HepG2 (cell line): ENCODE results near the gene HMGB4. TPM values are rescaled to one million over a fixed set of nuclear protein-coding genes. Genes with fewer than 3 reads are reported as not detected.

Experiments used
- ATAC-seq: fragments of 200-7000 bp; cut with Tn5 transposase; 3 replicates; pipeline ENCODE4 v1.9.1; 2020; ENCODE audit warnings: mild to moderate bottlenecking, moderate library complexity
- BruUV-seq: library from RNA; stranded (reverse); fragments of 400-500 nt; replicated peaks from 2 replicates; lab custom pipeline; 2021; lab: Mats Ljungman, UMichigan
- CTCF ChIA-PET: fragments of 300-600 bp; formaldehyde crosslinking; extraction: SDS; loops from one replicate; lab custom pipeline; 2021; ENCODE audit warnings: low total read pairs, inconsistent platforms, low intra/inter-chr PET ratio; lab: Yijun Ruan, JAX
- POLR2A ChIA-PET: fragments of 350-600 bp; sonication (Branson Sonifier 250); formaldehyde crosslinking; loops from one replicate; lab custom pipeline; 2020; ENCODE audit warnings: antibody characterized with exemption, inconsistent platforms; lab: Yijun Ruan, JAX
- DNase-seq: peaks from one replicate; pipeline ENCODE4 v3.0.0-alpha.2; 2015; ENCODE audit warnings: low spot score
- FAIRE-seq: peaks from 3 replicates; lab custom pipeline; 2011; peaks lifted over from hg19 to GRCh38; lab: Jason Lieb, UNC
- H2AFZ ChIP-seq: one replicate; pipeline ENCODE4 v1.6.1; 2011; ENCODE audit warnings: low read length, inconsistent platforms
- H3K27ac ChIP-seq: fragments of 300-600 bp; 3 replicates; pipeline ENCODE4 v1.8.0; 2011; ENCODE audit warnings: mixed run types, mild to moderate bottlenecking, mixed read lengths, low read length, inconsistent platforms; ENCODE audit not compliant: insufficient read depth; ENCODE audit errors: extremely low read length
- H3K27me3 ChIP-seq, 2 experiments: fragments of 200-600 bp in 1 of 2; 2 replicates in 1 of 2; 3 replicates in 1 of 2; pipeline versions ENCODE4 v1.6.0 to v1.8.0; 2011; ENCODE audit warnings: low read length in 2 of 2, mild to moderate bottlenecking in 2 of 2, moderate library complexity in 2 of 2, inconsistent platforms in 1 of 2; ENCODE audit not compliant: insufficient read depth in 2 of 2, control insufficient read depth in 1 of 2
- H3K36me3 ChIP-seq, 2 experiments: fragments of 200-600 bp in 1 of 2; replicated peaks in 1 of 2; 2 replicates in 1 of 2; 3 replicates in 1 of 2; pipeline versions ENCODE4 v1.5.1 to v1.8.0; 2011; ENCODE audit warnings: low read length in 2 of 2, inconsistent platforms in 1 of 2; ENCODE audit not compliant: insufficient read depth in 2 of 2, control insufficient read depth in 1 of 2
- H3K4me1 ChIP-seq: 2 replicates; pipeline ENCODE4 v1.5.1; 2012; ENCODE audit warnings: low read length, inconsistent platforms; ENCODE audit not compliant: insufficient read depth
- H3K4me2 ChIP-seq: 2 replicates; pipeline ENCODE4 v1.6.0; 2011; ENCODE audit warnings: low read depth, low read length, inconsistent platforms
- H3K4me3 ChIP-seq, 3 experiments: fragments of 200-600 bp in 1 of 3; sonication (generic), shearing (Covaris generic) in 1 of 3; replicated peaks in 1 of 3; 2 replicates each; pipeline ENCODE4 v1.5.1; 2011 to 2016; ENCODE audit warnings: low read length in 3 of 3, inconsistent platforms in 2 of 3, low read depth in 2 of 3, mild to moderate bottlenecking in 2 of 3, control low read depth in 1 of 3, mixed read lengths in 1 of 3; ENCODE audit not compliant: insufficient read depth in 1 of 3
- H3K79me2 ChIP-seq: one replicate; pipeline ENCODE4 v1.6.1; 2011; ENCODE audit warnings: low read length, inconsistent platforms; ENCODE audit not compliant: insufficient read depth
- H3K9ac ChIP-seq: 2 replicates; pipeline ENCODE4 v1.6.0; 2011; ENCODE audit warnings: mild to moderate bottlenecking, low read depth, low read length, inconsistent platforms; ENCODE audit not compliant: insufficient read depth
- H3K9me3 ChIP-seq: 2 replicates; pipeline ENCODE4 v1.5.1; 2012; ENCODE audit warnings: mild to moderate bottlenecking, low read length
- H4K20me1 ChIP-seq: 2 replicates; pipeline ENCODE4 v1.6.0; 2011; ENCODE audit warnings: inconsistent platforms, mild to moderate bottlenecking, low read length, moderate library complexity; ENCODE audit not compliant: insufficient read depth
- CBX5 ChIP-seq: sonication (generic); formaldehyde crosslinking; IDR thresholded peaks from 2 replicates; pipeline ENCODE4 v1.4.0; 2020; ENCODE audit warnings: missing genetic modification reagents, borderline replicate concordance
- IRF9 ChIP-seq: sonication (generic); formaldehyde crosslinking; IDR thresholded peaks from 2 replicates; pipeline ENCODE4 v1.8.0; 2022; ENCODE audit warnings: missing genetic modification reagents, mild to moderate bottlenecking, borderline replicate concordance
- JUNB ChIP-seq: sonication (generic); formaldehyde crosslinking; IDR thresholded peaks from 2 replicates; pipeline ENCODE4 v1.8.0; 2022; ENCODE audit warnings: missing genetic modification reagents, mild to moderate bottlenecking, borderline replicate concordance
- ZNF776 ChIP-seq: sonication (generic); formaldehyde crosslinking; IDR thresholded peaks from 2 replicates; pipeline ENCODE4 v1.4.0; 2020; ENCODE audit warnings: mild to moderate bottlenecking, missing genetic modification reagents
- WGBS: methylation state at CpG from one replicate; pipeline ENCODE4 v1.1.6; 2017; ENCODE audit warnings: low lambda C conversion rate; 5-methylcytosine and 5-hydroxymethylcytosine counted together
- in situ Hi-C: cut with HindIII; loops from 2 replicates; pipeline ENCODE4 v1.10.0; 2017; ENCODE audit warnings: low pct_unique_long_range_greater_than_20kb; ENCODE audit not compliant: extremely low pct_ligation_motif_present
- intact Hi-C: fragments of 100-400 bp; cut with micrococcal nuclease; formaldehyde crosslinking; loops from one replicate; pipeline ENCODE4 v1.10.0; 2022; ENCODE audit not compliant: unreplicated experiment
- polyA plus RNA-seq, 8 experiments: library from polyadenylated mRNA; depleted of rRNA in 3 of 8; stranded (reverse) in 7 of 8; unstranded in 1 of 8; fragments of >200 nt; fragmentation: Illumina TruSeq in 4 of 8; extraction: Trizol in 4 of 8; gene quantifications; 2 replicates each; pipeline versions ENCODE4 v1.2.1 to v1.2.3, GENCODE V29; 2011 to 2016; ENCODE audit warnings: low read depth in 4 of 8, missing spikeins in 1 of 8, mixed read lengths in 1 of 8; ENCODE audit not compliant: insufficient read depth in 1 of 8
- total RNA-seq, 5 experiments: library from RNA; depleted of rRNA; stranded (reverse); fragments of >200 nt; fragmentation: Illumina TruSeq; extraction: Trizol; gene quantifications; 2 replicates each; pipeline ENCODE4 v1.2.3, GENCODE V29; 2016; ENCODE audit warnings: low read depth in 1 of 5
- TF ChIP-seq, protein P1 (sequence below): sonication (generic); formaldehyde crosslinking; conservative IDR thresholded peaks from 2 replicates; pipeline ENCODE4 v1.8.0; 2022; ENCODE audit warnings: low read depth, missing genetic modification reagents
- TF ChIP-seq, protein P2 (sequence below): sonication (generic); formaldehyde crosslinking; IDR thresholded peaks from 2 replicates; pipeline ENCODE4 v1.4.0; 2020; ENCODE audit warnings: missing genetic modification reagents, low read depth, mild to moderate bottlenecking, borderline replicate concordance

HMGB4 gene
- total and polyA plus RNA-seq, 2 of the 13 experiments (the other 11 are each of a cell fraction or from before 2014, with no cell fraction given) = not detected

- BruUV-seq = no TSS peak
- intact Hi-C loops = no loop called here
Observed at GRCh38 chr1:33824321-33824720, 39.6 kb upstream of the HMGB4 start.

GRCh38 chr1:33824971-33825370, 38.9 kb upstream of the HMGB4 start:
- POLR2A ChIA-PET = no interaction called here
- 0% methylated on average over 1 of the region's 1 CpG for WGBS
- in situ Hi-C loops (no loop called here), intact Hi-C loops (no loop called here)
- CTCF ChIA-PET = no interaction called here
- Histone ChIP-seq H3K9ac (no peak overlapping the region), H3K4me3 (no peak overlapping the region), H4K20me1 (no peaks in the 10 kb centered on the region), H3K4me2 (no peak overlapping the region), H3K27me3 (peaks cover 0 to 3% of the 10 kb centered on the region in 2 experiments; a peak in 1 of 5 replicates), H3K36me3 (no peaks in the 10 kb centered on the region), H3K4me1 (no peaks in the 10 kb centered on the region), H3K27ac (no peak overlapping the region), H3K79me2 (no peaks in the 10 kb centered on the region), H2AFZ (no peak overlapping the region), H3K9me3 (no peaks in the 10 kb centered on the region)
- DNase-seq = no peak
- FAIRE-seq = no peak
- no TSS peak for BruUV-seq
- no peak for ATAC-seq
- TF ChIP-seq, protein P1, sequence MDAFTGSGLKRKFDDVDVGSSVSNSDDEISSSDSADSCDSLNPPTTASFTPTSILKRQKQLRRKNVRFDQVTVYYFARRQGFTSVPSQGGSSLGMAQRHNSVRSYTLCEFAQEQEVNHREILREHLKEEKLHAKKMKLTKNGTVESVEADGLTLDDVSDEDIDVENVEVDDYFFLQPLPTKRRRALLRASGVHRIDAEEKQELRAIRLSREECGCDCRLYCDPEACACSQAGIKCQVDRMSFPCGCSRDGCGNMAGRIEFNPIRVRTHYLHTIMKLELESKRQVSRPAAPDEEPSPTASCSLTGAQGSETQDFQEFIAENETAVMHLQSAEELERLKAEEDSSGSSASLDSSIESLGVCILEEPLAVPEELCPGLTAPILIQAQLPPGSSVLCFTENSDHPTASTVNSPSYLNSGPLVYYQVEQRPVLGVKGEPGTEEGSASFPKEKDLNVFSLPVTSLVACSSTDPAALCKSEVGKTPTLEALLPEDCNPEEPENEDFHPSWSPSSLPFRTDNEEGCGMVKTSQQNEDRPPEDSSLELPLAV (CRISPR knock-in tag) = no peak
- TF ChIP-seq IRF9 (no peak), CBX5 (CRISPR knock-in tag) (no peak)

More at GRCh38 chr1:33824321-33824720, 39.6 kb upstream of the HMGB4 start:
- TF ChIP-seq JUNB (no peak), ZNF776 (CRISPR knock-in tag) (no peak)
- TF ChIP-seq, protein P2, sequence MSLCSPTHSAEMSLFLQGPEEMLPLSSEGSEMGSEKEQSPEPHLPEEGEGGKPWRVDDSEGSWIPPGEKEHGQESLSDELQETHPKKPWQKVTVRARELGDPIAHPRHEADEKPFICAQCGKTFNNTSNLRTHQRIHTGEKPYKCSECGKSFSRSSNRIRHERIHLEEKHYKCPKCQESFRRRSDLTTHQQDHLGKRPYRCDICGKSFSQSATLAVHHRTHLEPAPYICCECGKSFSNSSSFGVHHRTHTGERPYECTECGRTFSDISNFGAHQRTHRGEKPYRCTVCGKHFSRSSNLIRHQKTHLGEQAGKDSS = no peak
- TF ChIP-seq, all 625 proteins: peak for 0
- Histone ChIP-seq H2AFZ (no peak overlapping the region), H3K4me3 (no peak overlapping the region), H3K4me2 (no peak overlapping the region), H3K4me1 (no peaks in the 10 kb centered on the region), H3K9me3 (no peaks in the 10 kb centered on the region), H4K20me1 (no peaks in the 10 kb centered on the region), H3K27me3 (peaks cover 0 to 3% of the 10 kb centered on the region in 2 experiments; a peak in 1 of 5 replicates), H3K9ac (no peak overlapping the region), H3K36me3 (no peaks in the 10 kb centered on the region), H3K79me2 (no peaks in the 10 kb centered on the region), H3K27ac (no peak overlapping the region)
- DNase-seq (no peak), FAIRE-seq (no peak), ATAC-seq (no peak)
- CTCF ChIA-PET = no interaction called here
- WGBS = 1% methylated on average over 6 of the region's 6 CpGs
- POLR2A ChIA-PET = no interaction called here
- in situ Hi-C loops = no loop called here
